HTERT RPE-1 (cell line): ENCODE results near the gene DPH3.
"Not testable (repeated sequence)": the region's sequence is repeated elsewhere in the genome, so short reads cannot be mapped to it uniquely, and the experiment has no call there.

Experiments
- in situ Hi-C: fragments of 300-500 bp; cut with MboI; formaldehyde crosslinking; loops from 4 replicates; pipeline ENCODE4 v1.14.3; 2020; ENCODE audit warnings: low sequenced_read_pairs

The DPH3 gene

GRCh38 chr3:16264708-16265454, at the start of gene DPH3, which contains the start of gene OXNAD1:
Gene DPH3, minus strand, starts transcription at chr3:16264943. Its CDS starts 67 bp downstream, at chr3:16264876.
Gene OXNAD1, plus strand, starts transcription at chr3:16265212. Its CDS starts 5,741 bp downstream, at chr3:16270953.
- in situ Hi-C loops = no loop called here

GRCh38 chr3:16313886-16314645, 49.3 kb upstream of the DPH3 start:
- in situ Hi-C loops = no loop called here

- in situ Hi-C loops = no loop called here
These were observed 47.3 kb upstream of the DPH3 start for GRCh38 chr3:16311960-16312451.

GRCh38 chr3:16310486-16310885, 45.7 kb upstream of the DPH3 start:
- in situ Hi-C loops = not testable (repeated sequence)

- in situ Hi-C loops = no loop called here
These were observed 44.8 kb upstream of the DPH3 start for GRCh38 chr3:16309558-16309957.

GRCh38 chr3:16308727-16309126, 44.0 kb upstream of the DPH3 start:
- in situ Hi-C loops = no loop called here

- in situ Hi-C loops = no loop called here
These were observed 43.2 kb upstream of the DPH3 start for GRCh38 chr3:16307832-16308531.

- in situ Hi-C loops = no loop called here
These were observed 40.4 kb upstream of the DPH3 start for GRCh38 chr3:16305111-16305541.

- in situ Hi-C loops = no loop called here
These were observed 39.6 kb upstream of the DPH3 start for GRCh38 chr3:16304061-16305010.

GRCh38 chr3:16303037-16303575, 38.4 kb upstream of the DPH3 start:
- in situ Hi-C loops = no loop called here

- in situ Hi-C loops = no loop called here
These were observed 37.4 kb upstream of the DPH3 start for GRCh38 chr3:16302082-16302631.

- in situ Hi-C loops = no loop called here
These were observed 36.8 kb upstream of the DPH3 start for GRCh38 chr3:16301507-16301906.

GRCh38 chr3:16300881-16301359, 36.2 kb upstream of the DPH3 start:
- in situ Hi-C loops = no loop called here

- in situ Hi-C loops = no loop called here
These were observed 35.6 kb upstream of the DPH3 start for GRCh38 chr3:16300307-16300706.

- in situ Hi-C loops = loop anchor here (25.0 kb wide), 1 partner anchor 263 kb away; no protein-coding TSS in a partner anchor
These were observed 35.0 kb upstream of the DPH3 start for GRCh38 chr3:16299746-16300145.

GRCh38 chr3:16298891-16299290, 34.1 kb upstream of the DPH3 start:
- in situ Hi-C loops = loop anchor here (25.0 kb wide), 1 partner anchor 263 kb away; no protein-coding TSS in a partner anchor

- in situ Hi-C loops = loop anchor here (25.0 kb wide), 1 partner anchor 264 kb away; no protein-coding TSS in a partner anchor
These were observed 33.5 kb upstream of the DPH3 start for GRCh38 chr3:16297997-16298885.

GRCh38 chr3:16295298-16295890, 30.7 kb upstream of the DPH3 start:
- in situ Hi-C loops = loop anchor here (25.0 kb wide), 1 partner anchor 267 kb away; no protein-coding TSS in a partner anchor
